ENCODE results near the gene PES1. TPM values are rescaled to one million over a fixed set of nuclear protein-coding genes. Genes with fewer than 3 reads are reported as not detected.

The PES1 gene
- total RNA-seq, 1 donor from 2014 or later: 75.6 TPM

- intact Hi-C loops (cut with DNase I): no loop called here
- peaks cover 7% of the 10 kb centered on the region for H3K27me3 ChIP-seq
- no peak for DNase-seq (ENCODE audit: extremely low spot score in 2 of 2)
Observed at GRCh38 chr22:30538280-30538679, 53.4 kb downstream of the PES1 start.

GRCh38 chr22:30537083-30537731 is 54.5 kb downstream of the PES1 start:
- intact Hi-C loops (cut with DNase I): no loop called here

More at GRCh38 chr22:30538280-30538679, 53.4 kb downstream of the PES1 start:
- H3K4me1 ChIP-seq: peaks cover 15% of the 10 kb centered on the region
- H3K9me3 ChIP-seq: no peaks in the 10 kb centered on the region
- TF ChIP-seq, protein P1, sequence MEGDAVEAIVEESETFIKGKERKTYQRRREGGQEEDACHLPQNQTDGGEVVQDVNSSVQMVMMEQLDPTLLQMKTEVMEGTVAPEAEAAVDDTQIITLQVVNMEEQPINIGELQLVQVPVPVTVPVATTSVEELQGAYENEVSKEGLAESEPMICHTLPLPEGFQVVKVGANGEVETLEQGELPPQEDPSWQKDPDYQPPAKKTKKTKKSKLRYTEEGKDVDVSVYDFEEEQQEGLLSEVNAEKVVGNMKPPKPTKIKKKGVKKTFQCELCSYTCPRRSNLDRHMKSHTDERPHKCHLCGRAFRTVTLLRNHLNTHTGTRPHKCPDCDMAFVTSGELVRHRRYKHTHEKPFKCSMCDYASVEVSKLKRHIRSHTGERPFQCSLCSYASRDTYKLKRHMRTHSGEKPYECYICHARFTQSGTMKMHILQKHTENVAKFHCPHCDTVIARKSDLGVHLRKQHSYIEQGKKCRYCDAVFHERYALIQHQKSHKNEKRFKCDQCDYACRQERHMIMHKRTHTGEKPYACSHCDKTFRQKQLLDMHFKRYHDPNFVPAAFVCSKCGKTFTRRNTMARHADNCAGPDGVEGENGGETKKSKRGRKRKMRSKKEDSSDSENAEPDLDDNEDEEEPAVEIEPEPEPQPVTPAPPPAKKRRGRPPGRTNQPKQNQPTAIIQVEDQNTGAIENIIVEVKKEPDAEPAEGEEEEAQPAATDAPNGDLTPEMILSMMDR (IDR thresholded peaks at IDR 0.05): no peak
- no peak for TF ChIP-seq POLR2AphosphoS5 (IDR thresholded peaks at IDR 0.05; ENCODE audit: insufficient read depth in 1 of 2, low read depth in 1 of 2)
- no peak for TF ChIP-seq POLR2A (IDR thresholded peaks at IDR 0.05)
- no peak overlapping the region for H3K4me3 ChIP-seq
- no peaks in the 10 kb centered on the region for H3K36me3 ChIP-seq
- H3K27ac ChIP-seq: no peak overlapping the region

DNA sequence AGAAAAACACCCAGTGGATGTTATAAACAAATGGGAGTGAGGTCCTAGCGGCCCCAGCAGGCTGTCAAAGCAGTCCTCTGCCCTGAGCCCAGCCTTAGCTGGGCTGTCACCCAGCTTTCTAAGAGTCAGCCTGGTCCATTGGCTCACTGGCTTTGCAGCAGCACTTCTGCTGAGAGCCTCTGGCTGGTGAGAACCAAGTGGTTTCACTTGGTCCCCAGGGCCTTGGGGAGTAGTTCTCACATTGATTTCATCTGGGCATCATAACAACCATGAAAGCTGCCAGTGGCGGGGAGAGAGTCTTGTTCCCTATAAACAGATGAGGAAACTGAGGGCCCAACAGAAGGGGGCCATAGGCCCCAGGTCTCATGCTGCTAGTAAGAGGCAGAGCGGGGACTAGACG is 56.5 kb downstream of the PES1 start:
- no peaks in the 10 kb centered on the region for H3K36me3 ChIP-seq
- no peaks in the 10 kb centered on the region for H3K9me3 ChIP-seq
- no peak overlapping the region for H3K27ac ChIP-seq
- no peaks in the 10 kb centered on the region for H3K4me1 ChIP-seq
- intact Hi-C loops (cut with DNase I): no loop called here
- DNase-seq (ENCODE audit: extremely low spot score in 2 of 2): no peak
- no peak for TF ChIP-seq POLR2A (IDR thresholded peaks at IDR 0.05)
- TF ChIP-seq, protein P1 (IDR thresholded peaks at IDR 0.05): no peak
- no peak for TF ChIP-seq POLR2AphosphoS5 (IDR thresholded peaks at IDR 0.05; ENCODE audit: insufficient read depth in 1 of 2, low read depth in 1 of 2)
- H3K4me3 ChIP-seq: no peak overlapping the region
- H3K27me3 ChIP-seq: no peaks in the 10 kb centered on the region

More at GRCh38 chr22:30537083-30537731, 54.5 kb downstream of the PES1 start:
- TF ChIP-seq, protein P1 (IDR thresholded peaks at IDR 0.05): no peak
- TF ChIP-seq POLR2A (IDR thresholded peaks at IDR 0.05) (no peak), POLR2AphosphoS5 (IDR thresholded peaks at IDR 0.05; ENCODE audit: insufficient read depth in 1 of 2, low read depth in 1 of 2) (no peak)
- no peak for DNase-seq (ENCODE audit: extremely low spot score in 2 of 2)
- Histone ChIP-seq H3K27me3 (no peaks in the 10 kb centered on the region), H3K9me3 (no peaks in the 10 kb centered on the region), H3K36me3 (no peaks in the 10 kb centered on the region), H3K27ac (no peak overlapping the region), H3K4me3 (no peak overlapping the region), H3K4me1 (peaks cover 8% of the 10 kb centered on the region)

- H3K27me3 ChIP-seq: no peaks in the 10 kb centered on the region
- H3K36me3 ChIP-seq: no peaks in the 10 kb centered on the region
- no peaks in the 10 kb centered on the region for H3K9me3 ChIP-seq
- intact Hi-C loops (cut with DNase I): no loop called here
- no peaks in the 10 kb centered on the region for H3K4me1 ChIP-seq
- H3K4me3 ChIP-seq: no peak overlapping the region
- DNase-seq (ENCODE audit: extremely low spot score in 2 of 2): no peak
- H3K27ac ChIP-seq: no peak overlapping the region
- TF ChIP-seq POLR2A (IDR thresholded peaks at IDR 0.05): no peak
- TF ChIP-seq, protein P1 (IDR thresholded peaks at IDR 0.05): no peak
- no peak for TF ChIP-seq POLR2AphosphoS5 (IDR thresholded peaks at IDR 0.05; ENCODE audit: insufficient read depth in 1 of 2, low read depth in 1 of 2)
Observed at GRCh38 chr22:30531651-30532608, 59.8 kb downstream of the PES1 start.

Measured in vagina (tissue), 2 donors.